Measurements from ENCODE around the gene GDPD1.
"Not testable (repeated sequence)": the region's sequence is repeated elsewhere in the genome, so short reads cannot be mapped to it uniquely, and the experiment has no call there.

The GDPD1 gene

DNA sequence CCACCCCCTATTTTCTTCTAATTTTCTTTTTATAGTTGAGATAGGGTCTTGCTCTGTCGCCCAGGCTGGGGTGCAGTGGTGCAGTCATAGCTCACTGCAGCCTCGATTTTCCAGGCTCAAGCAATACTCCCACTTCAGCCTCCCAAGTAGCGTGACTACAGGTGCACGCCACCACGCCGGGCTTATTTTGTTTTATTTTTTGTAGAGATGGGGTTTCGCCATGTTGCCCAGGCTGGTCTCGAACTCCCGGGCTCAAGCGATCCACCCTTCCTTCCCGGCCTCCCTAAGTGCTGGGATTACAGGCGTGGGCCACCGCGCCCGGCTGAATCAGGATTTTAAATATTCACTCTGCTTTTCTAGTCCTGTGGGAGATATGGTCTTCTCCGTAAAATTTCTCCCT lies 941 bp upstream of the GDPD1 start:
- H3K4me3 ChIP-seq (ENCODE audit: low read length): no peak overlapping the region
- TF ChIP-seq, protein P1, sequence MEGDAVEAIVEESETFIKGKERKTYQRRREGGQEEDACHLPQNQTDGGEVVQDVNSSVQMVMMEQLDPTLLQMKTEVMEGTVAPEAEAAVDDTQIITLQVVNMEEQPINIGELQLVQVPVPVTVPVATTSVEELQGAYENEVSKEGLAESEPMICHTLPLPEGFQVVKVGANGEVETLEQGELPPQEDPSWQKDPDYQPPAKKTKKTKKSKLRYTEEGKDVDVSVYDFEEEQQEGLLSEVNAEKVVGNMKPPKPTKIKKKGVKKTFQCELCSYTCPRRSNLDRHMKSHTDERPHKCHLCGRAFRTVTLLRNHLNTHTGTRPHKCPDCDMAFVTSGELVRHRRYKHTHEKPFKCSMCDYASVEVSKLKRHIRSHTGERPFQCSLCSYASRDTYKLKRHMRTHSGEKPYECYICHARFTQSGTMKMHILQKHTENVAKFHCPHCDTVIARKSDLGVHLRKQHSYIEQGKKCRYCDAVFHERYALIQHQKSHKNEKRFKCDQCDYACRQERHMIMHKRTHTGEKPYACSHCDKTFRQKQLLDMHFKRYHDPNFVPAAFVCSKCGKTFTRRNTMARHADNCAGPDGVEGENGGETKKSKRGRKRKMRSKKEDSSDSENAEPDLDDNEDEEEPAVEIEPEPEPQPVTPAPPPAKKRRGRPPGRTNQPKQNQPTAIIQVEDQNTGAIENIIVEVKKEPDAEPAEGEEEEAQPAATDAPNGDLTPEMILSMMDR (IDR thresholded peaks at IDR 0.05; ENCODE audit: insufficient read depth, low read depth, low read length, missing control alignments): no peak
- no peak for DNase-seq (ENCODE audit: low read depth)

DNA sequence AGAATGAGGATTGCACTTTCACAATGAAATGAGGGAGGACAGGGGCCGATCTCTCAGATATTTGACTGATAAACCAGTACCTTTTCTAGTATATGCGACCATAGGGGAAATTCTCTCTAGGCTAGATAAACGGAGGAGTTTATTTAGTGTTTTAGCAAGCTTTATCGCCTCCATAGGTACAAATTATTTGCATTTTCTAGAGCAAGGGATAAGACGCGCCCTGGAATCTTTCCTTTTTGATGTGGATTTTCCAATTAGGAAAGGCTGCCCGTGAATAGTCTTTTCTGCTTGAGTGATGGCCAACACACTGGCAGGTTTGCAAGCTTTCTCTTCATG lies 351 bp upstream of the GDPD1 start:
- TF ChIP-seq, protein P1 (IDR thresholded peaks at IDR 0.05; ENCODE audit: insufficient read depth, low read depth, low read length, missing control alignments): no peak
- no peak for DNase-seq (ENCODE audit: low read depth)
- peak overlapping the region; percentile 91 for H3K4me3 ChIP-seq (ENCODE audit: low read length)

DNA sequence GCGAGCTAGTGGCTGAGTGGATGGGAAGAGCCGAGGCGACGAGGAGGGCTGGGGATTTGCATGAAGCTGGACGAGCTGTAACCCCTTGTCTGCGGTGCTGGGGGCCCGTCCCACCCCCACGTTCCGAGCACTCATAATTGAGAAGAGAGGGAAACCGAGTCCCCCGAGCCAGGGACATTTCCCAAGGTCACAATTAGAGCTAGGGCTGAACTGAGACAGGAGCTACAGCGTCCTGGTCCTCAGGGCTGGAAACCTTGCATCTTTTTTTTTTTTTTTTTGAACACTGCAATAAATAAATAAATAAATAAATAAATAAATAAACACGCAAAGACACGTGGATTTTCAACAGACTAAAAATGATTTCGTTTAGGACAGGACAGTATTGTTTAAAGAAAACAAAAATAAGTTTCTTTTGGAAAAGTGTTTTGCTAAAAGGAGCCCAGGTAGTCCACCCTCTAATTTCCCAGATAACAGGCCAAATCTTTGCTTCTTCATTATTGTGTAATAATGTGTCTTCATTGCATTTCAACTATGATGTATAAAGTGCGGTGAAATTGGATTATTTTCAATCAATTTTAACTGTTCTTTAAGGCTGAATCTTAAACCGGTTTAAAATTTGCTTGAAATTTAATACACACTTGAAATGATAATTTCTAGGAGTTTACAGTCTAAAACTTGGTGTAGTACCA lies 992 bp downstream of the GDPD1 start:
- DNase-seq (ENCODE audit: low read depth): peak; percentile 9
- TF ChIP-seq, protein P1 (IDR thresholded peaks at IDR 0.05; ENCODE audit: insufficient read depth, low read depth, low read length, missing control alignments): no peak
- peak overlapping the region; percentile 91 for H3K4me3 ChIP-seq (ENCODE audit: low read length)

DNA sequence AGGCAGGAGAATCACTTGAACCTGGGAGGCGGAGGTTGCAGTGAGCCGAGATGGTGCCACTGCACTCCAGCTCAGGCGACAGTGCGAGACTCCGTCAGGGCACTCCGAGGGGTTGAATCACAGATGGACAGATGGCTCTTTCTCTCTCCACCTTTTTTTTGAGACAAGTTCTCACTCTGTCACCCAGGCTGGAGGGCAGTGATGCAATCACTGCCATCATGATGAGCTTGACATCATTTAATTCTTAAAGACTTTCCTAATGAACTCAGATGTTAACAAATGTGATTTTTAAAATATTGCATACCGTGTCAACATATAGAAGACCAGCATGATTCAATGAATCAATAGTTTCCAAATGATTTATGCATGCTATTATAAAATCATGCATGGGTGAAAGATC lies 3.5 kb downstream of the GDPD1 start:
- no peak for DNase-seq (ENCODE audit: low read depth)
- TF ChIP-seq, protein P1 (IDR thresholded peaks at IDR 0.05; ENCODE audit: insufficient read depth, low read depth, low read length, missing control alignments): no peak
- H3K4me3 ChIP-seq (ENCODE audit: low read length): no peak overlapping the region

DNA sequence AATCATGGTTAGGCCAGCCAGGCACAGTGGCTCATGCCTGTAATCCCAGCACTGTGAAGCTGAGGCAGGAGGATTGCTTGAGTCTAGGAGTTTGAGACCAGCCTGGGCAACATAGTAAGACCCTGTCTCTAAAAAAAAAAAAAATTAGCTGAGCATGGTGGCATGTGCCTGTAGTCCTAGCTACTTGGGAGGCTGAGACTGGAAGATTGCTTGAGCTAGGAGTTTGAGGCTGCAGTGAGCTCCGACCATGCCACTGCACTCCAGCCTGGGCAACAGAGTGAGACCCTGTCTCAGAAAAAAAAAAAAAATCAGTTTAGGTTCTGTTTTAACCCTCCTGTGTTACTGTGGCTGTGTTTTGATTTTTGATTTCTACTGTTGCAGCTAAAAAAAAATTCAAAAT lies 8.3 kb downstream of the GDPD1 start:
- not testable (repeated sequence) for H3K4me3 ChIP-seq (ENCODE audit: low read length)

DNA sequence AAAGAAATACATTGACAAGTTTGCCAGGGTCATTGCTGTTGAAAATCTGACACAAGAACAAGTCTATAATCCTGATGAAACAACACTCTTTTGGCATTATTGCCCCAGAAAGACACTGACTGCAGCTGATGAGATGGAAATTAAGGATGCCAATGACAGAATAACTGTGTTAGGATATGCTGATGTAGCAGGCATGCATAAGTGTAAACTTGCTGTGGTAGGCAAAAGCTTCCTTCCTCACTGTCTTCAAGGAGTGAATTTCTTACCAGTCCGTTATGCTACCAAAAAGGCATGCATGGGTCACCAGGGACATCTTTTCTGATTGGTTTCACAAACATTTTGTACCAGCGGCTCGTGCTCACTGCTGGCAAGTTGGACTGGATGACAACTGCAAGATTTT lies 10.5 kb downstream of the GDPD1 start:
- H3K4me3 ChIP-seq (ENCODE audit: low read length): no peak overlapping the region
- TF ChIP-seq, protein P1 (IDR thresholded peaks at IDR 0.05; ENCODE audit: insufficient read depth, low read depth, low read length, missing control alignments): no peak
- DNase-seq (ENCODE audit: low read depth): no peak

More for the DNA sequence above, 8.3 kb downstream of the GDPD1 start:
- DNase-seq (ENCODE audit: low read depth): not testable (repeated sequence)

DNA sequence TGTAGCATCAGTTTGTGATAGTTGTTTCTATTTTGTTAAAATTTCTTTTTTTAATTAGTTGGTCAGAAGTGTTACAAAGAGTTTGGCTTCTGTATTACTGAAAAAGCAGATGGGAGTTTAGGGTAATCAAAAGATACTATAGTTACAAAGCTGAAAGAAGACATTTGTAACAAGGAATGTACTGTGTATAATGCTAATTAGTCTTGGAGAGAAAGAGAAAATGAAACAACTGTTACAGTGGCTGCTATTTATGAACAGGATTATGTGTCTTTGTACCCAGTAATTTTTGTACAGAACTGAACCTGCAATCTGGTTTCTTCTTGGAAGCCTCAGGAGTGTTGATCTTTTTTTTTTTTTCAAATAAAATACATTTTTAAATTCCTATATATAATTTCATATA lies 14.3 kb downstream of the GDPD1 start:
- no peak for DNase-seq (ENCODE audit: low read depth)
- no peak overlapping the region for H3K4me3 ChIP-seq (ENCODE audit: low read length)
- TF ChIP-seq, protein P1 (IDR thresholded peaks at IDR 0.05; ENCODE audit: insufficient read depth, low read depth, low read length, missing control alignments): no peak

All from epithelial cell of esophagus (primary cell).